IMR-90 (cell line): ENCODE results near the gene GBA2. TPM values are rescaled to one million over a fixed set of nuclear protein-coding genes. Genes with fewer than 3 reads are reported as not detected.

ENCODE experiments used
- ATAC-seq: fragments of 200-7000 bp; cut with Tn5 transposase; 2 replicates; pipeline ENCODE4 v1.9.1; 2020; ENCODE audit warnings: low read depth, mild to moderate bottlenecking, moderate library complexity
- BruUV-seq: library from RNA; stranded (reverse); fragments of 400-500 nt; replicated peaks from 2 replicates; lab custom pipeline; 2021; lab: Mats Ljungman, UMichigan
- CTCF ChIA-PET: fragments of 300-600 bp; formaldehyde crosslinking; extraction: SDS; loops from one replicate; lab custom pipeline; 2021; ENCODE audit warnings: antibody characterized with exemption; lab: Yijun Ruan, JAX
- POLR2A ChIA-PET: fragments of 300-600 bp; sonication (Branson Sonifier 250); formaldehyde crosslinking; loops from one replicate; lab custom pipeline; 2022; ENCODE audit warnings: antibody characterized with exemption; ENCODE audit not compliant: unreplicated experiment; lab: Charles Lee
- DNase-seq: peaks from one replicate; pipeline ENCODE4 v3.0.0; 2013
- H2AFZ ChIP-seq: replicated peaks from 2 replicates; pipeline ENCODE3; 2013; ENCODE audit warnings: low read length, mild to moderate bottlenecking; ENCODE audit not compliant: poor library complexity
- H2AK5ac ChIP-seq: 2 replicates; pipeline ENCODE4 v1.6.1; 2013; ENCODE audit warnings: low read depth, low read length, inconsistent platforms
- H2AK9ac ChIP-seq: replicated peaks from 2 replicates; pipeline ENCODE3; 2013; ENCODE audit warnings: mild to moderate bottlenecking, low read depth, low read length, moderate library complexity; ENCODE audit not compliant: poor library complexity
- H2BK120ac ChIP-seq: 2 replicates; pipeline ENCODE4 v1.6.1; 2013; ENCODE audit warnings: low read depth, low read length, inconsistent platforms
- H2BK15ac ChIP-seq: 3 replicates; pipeline ENCODE4 v1.6.1; 2013; ENCODE audit warnings: low read depth, low read length, inconsistent platforms
- H2BK20ac ChIP-seq: 2 replicates; pipeline ENCODE4 v1.6.1; 2013; ENCODE audit warnings: low read depth, mild to moderate bottlenecking, inconsistent platforms, low read length, moderate library complexity
- H2BK5ac ChIP-seq: 2 replicates; pipeline ENCODE4 v1.6.1; 2013; ENCODE audit warnings: mild to moderate bottlenecking, low read depth, low read length, inconsistent platforms; ENCODE audit not compliant: poor library complexity, severe bottlenecking
- H3K14ac ChIP-seq: replicated peaks from 2 replicates; pipeline ENCODE4 v1.6.1; 2013; ENCODE audit warnings: low read depth, low read length, inconsistent platforms
- H3K18ac ChIP-seq: 2 replicates; pipeline ENCODE4 v1.6.1; 2013; ENCODE audit warnings: low read depth, low read length, control low read depth
- H3K23ac ChIP-seq: 2 replicates; pipeline ENCODE4 v1.6.1; 2013; ENCODE audit warnings: low read depth, low read length, inconsistent platforms
- H3K27ac ChIP-seq: 2 replicates; pipeline ENCODE4 v1.5.1; 2013; ENCODE audit warnings: mild to moderate bottlenecking, control low read depth, low read length; ENCODE audit not compliant: insufficient read depth
- H3K27me3 ChIP-seq: 2 replicates; pipeline ENCODE4 v1.6.1; 2013; ENCODE audit warnings: low read length; ENCODE audit not compliant: control insufficient read depth, insufficient read depth
- H3K36me3 ChIP-seq: 2 replicates; pipeline ENCODE4 v1.6.1; 2013; ENCODE audit warnings: low read length, mixed read lengths; ENCODE audit not compliant: control insufficient read depth, insufficient read depth
- H3K4ac ChIP-seq: 2 replicates; pipeline ENCODE4 v1.6.1; 2013; ENCODE audit warnings: low read depth, low read length, inconsistent platforms
- H3K4me1 ChIP-seq: 2 replicates; pipeline ENCODE4 v1.6.1; 2013; ENCODE audit warnings: low read length, mixed read lengths; ENCODE audit not compliant: control insufficient read depth, insufficient read depth
- H3K4me2 ChIP-seq: 2 replicates; pipeline ENCODE4 v1.6.1; 2013; ENCODE audit warnings: low read depth, mild to moderate bottlenecking, control low read depth, low read length, moderate library complexity
- H3K4me3 ChIP-seq: 2 replicates; pipeline ENCODE4 v1.5.1; 2013; ENCODE audit warnings: low read depth, mild to moderate bottlenecking, control low read depth, low read length, moderate library complexity; ENCODE audit not compliant: insufficient read depth
- H3K56ac ChIP-seq: 2 replicates; pipeline ENCODE4 v1.6.1; 2013; ENCODE audit warnings: low read length, inconsistent platforms; ENCODE audit not compliant: insufficient read depth; ENCODE audit errors: extremely low read depth
- H3K79me1 ChIP-seq, 2 experiments: 2 replicates each; pipeline ENCODE4 v1.6.1; 2013; ENCODE audit warnings: low read length in 2 of 2, inconsistent platforms in 1 of 2, low read depth in 1 of 2
- H3K9ac ChIP-seq: 2 replicates; pipeline ENCODE4 v1.6.1; 2013; ENCODE audit warnings: low read depth, low read length, control low read depth
- H3K9me1 ChIP-seq: 2 replicates; pipeline ENCODE4 v1.6.1; 2013; ENCODE audit warnings: low read length, inconsistent platforms; ENCODE audit not compliant: insufficient read depth
- H3K9me3 ChIP-seq: 2 replicates; pipeline ENCODE4 v1.6.1; 2013; ENCODE audit warnings: low read length; ENCODE audit not compliant: control insufficient read depth, insufficient read depth
- H4K20me1 ChIP-seq: 2 replicates; pipeline ENCODE4 v1.6.1; 2013; ENCODE audit warnings: low read length, inconsistent platforms; ENCODE audit not compliant: insufficient read depth
- H4K5ac ChIP-seq: 2 replicates; pipeline ENCODE4 v1.6.1; 2013; ENCODE audit warnings: mild to moderate bottlenecking, low read depth, low read length, control low read depth
- H4K8ac ChIP-seq, 2 experiments: 2 replicates each; pipeline ENCODE4 v1.6.1; 2013; ENCODE audit warnings: low read depth in 2 of 2, low read length in 2 of 2, control low read depth in 1 of 2, inconsistent platforms in 1 of 2
- H4K91ac ChIP-seq: 2 replicates; pipeline ENCODE4 v1.6.1; 2013; ENCODE audit warnings: low read depth, low read length, inconsistent platforms; ENCODE audit not compliant: insufficient read depth
- BHLHE40 ChIP-seq: fragments of 150-350 bp; IDR thresholded peaks from 2 replicates; pipeline ENCODE4 v1.6.1; 2016; ENCODE audit warnings: mild to moderate bottlenecking, low read depth, low read length
- CEBPB ChIP-seq: IDR thresholded peaks from 2 replicates; pipeline ENCODE4 v1.6.1; 2012; ENCODE audit warnings: low read depth, low read length, improper control_type of control experiment
- CHD1 ChIP-seq: IDR thresholded peaks from 2 replicates; pipeline ENCODE4 v1.6.1; 2012; ENCODE audit warnings: low read depth, low read length, improper control_type of control experiment
- FOS ChIP-seq: fragments of 150-350 bp; IDR thresholded peaks from 2 replicates; pipeline ENCODE4 v1.6.1; 2016; ENCODE audit warnings: low read depth, low read length
- MAFK ChIP-seq: IDR thresholded peaks from 2 replicates; pipeline ENCODE4 v1.6.1; 2012; ENCODE audit warnings: low read depth, low read length, improper control_type of control experiment
- MAZ ChIP-seq: IDR thresholded peaks from 2 replicates; pipeline ENCODE4 v1.6.1; 2012; ENCODE audit warnings: low read depth, mild to moderate bottlenecking, low read length, improper control_type of control experiment, moderate library complexity, borderline replicate concordance
- MXI1 ChIP-seq: IDR thresholded peaks from 2 replicates; pipeline ENCODE4 v1.6.1; 2012; ENCODE audit warnings: low read depth, mild to moderate bottlenecking, low read length, moderate library complexity, borderline replicate concordance
- NFE2L2 ChIP-seq: fragments of 150-350 bp; IDR thresholded peaks from 2 replicates; pipeline ENCODE4 v1.6.1; 2016; ENCODE audit warnings: low read depth, mild to moderate bottlenecking, low read length
- POLR2A ChIP-seq: IDR thresholded peaks from 2 replicates; pipeline ENCODE4 v1.6.1; 2012; ENCODE audit warnings: mild to moderate bottlenecking, low read depth, low read length
- RAD21 ChIP-seq: IDR thresholded peaks from 2 replicates; pipeline ENCODE4 v1.6.1; 2012; ENCODE audit warnings: low read length, improper control_type of control experiment
- RCOR1 ChIP-seq: IDR thresholded peaks from 2 replicates; pipeline ENCODE4 v1.6.1; 2012; ENCODE audit warnings: mild to moderate bottlenecking, low read length, improper control_type of control experiment; ENCODE audit not compliant: insufficient replicate concordance
- RFX5 ChIP-seq: IDR thresholded peaks from 2 replicates; pipeline ENCODE4 v1.8.0; 2012; ENCODE audit warnings: low read depth, mild to moderate bottlenecking, low read length, moderate library complexity
- SMC3 ChIP-seq: fragments of 150-350 bp; IDR thresholded peaks from 2 replicates; pipeline ENCODE4 v1.6.1; 2016; ENCODE audit warnings: low read depth, mild to moderate bottlenecking, antibody characterized with exemption, low read length, moderate library complexity
- WGBS, 2 experiments: methylation state at CpG; one replicate each; pipeline versions ENCODE4 v1.1.5 to v1.1.7; 2013; ENCODE audit warnings: missing lambda C conversion rate in 2 of 2; ENCODE audit not compliant: insufficient read length in 1 of 2; ENCODE audit errors: extremely low coverage in 2 of 2; 5-methylcytosine and 5-hydroxymethylcytosine counted together
- dilution Hi-C: fragments of 300-500 bp; cut with HindIII; formaldehyde crosslinking; loops from one replicate; pipeline ENCODE4 v1.14.3; 2018; ENCODE audit warnings: low sequenced_read_pairs; ENCODE audit not compliant: unreplicated experiment
- in situ Hi-C: fragments of 300-500 bp; cut with MboI; formaldehyde crosslinking; loops from 3 replicates; pipeline ENCODE4 v1.14.3; 2019; ENCODE audit warnings: low sequenced_read_pairs, inconsistent platforms, mixed read lengths
- intact Hi-C: fragments of 100-400 bp; cut with micrococcal nuclease; formaldehyde crosslinking; loops from 2 replicates; pipeline ENCODE4 v1.10.0; 2022
- polyA plus RNA-seq, 3 experiments: library from polyadenylated mRNA; depleted of rRNA; stranded (reverse); fragments of >200 nt; gene quantifications; 2 replicates each; pipeline ENCODE4 v1.2.3, GENCODE V29; 2012; ENCODE audit warnings: low replicate concordance in 1 of 3
- total RNA-seq: library from RNA; depleted of rRNA; stranded (reverse); fragments of >200 nt; gene quantifications from 2 replicates; pipeline ENCODE4 v1.2.3, GENCODE V29; 2012
- TF ChIP-seq, protein P1 (sequence below): fragments of 150-350 bp; IDR thresholded peaks from 2 replicates; pipeline ENCODE4 v1.6.1; 2016; ENCODE audit warnings: low read depth, mild to moderate bottlenecking, low read length, moderate library complexity, borderline replicate concordance
- TF ChIP-seq, protein P2 (sequence below): fragments of 150-350 bp; IDR thresholded peaks from 2 replicates; pipeline ENCODE4 v1.6.1; 2017; ENCODE audit warnings: mild to moderate bottlenecking, antibody characterized with exemption, low read length, low read depth
- TF ChIP-seq, protein P3 (sequence below): conservative IDR thresholded peaks from 2 replicates; pipeline ENCODE4 v1.5.1; 2012; ENCODE audit warnings: mild to moderate bottlenecking, low read depth, low read length, improper control_type of control experiment

Gene GBA2
- total and polyA plus RNA-seq, 2 of the 4 experiments (the other 2 are of a cell fraction), result 18.1 to 38.2 TPM

DNA sequence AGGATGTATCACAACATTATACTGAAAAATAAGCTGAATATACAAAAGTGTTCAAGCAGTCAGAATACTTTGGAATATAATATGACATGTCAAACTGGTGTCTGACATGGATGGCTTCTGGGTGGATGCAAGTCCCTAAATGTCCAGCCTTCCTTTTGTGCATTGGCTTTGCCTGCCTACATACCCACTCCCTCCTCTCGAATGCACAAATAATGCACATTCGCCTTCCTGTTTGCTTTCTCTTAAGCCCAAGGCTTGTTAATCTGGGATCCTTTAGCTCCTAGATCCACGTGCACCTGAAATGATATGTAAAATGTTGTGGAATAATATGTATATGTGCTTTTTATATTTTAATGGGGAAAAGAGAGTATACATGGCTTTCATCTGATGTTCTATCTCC lies 29.5 kb upstream of the GBA2 start:
- H2BK15ac ChIP-seq, result no peak overlapping the region
- H3K9me3 ChIP-seq, result no peaks in the 10 kb centered on the region
- H3K27me3 ChIP-seq, result peaks cover 29% of the 10 kb centered on the region
- POLR2A ChIA-PET, result no interaction called here
- H3K56ac ChIP-seq, result no peak overlapping the region
- H2BK20ac ChIP-seq, result no peak overlapping the region
- dilution Hi-C loops (no loop called here), intact Hi-C loops (no loop called here), in situ Hi-C loops (loop anchor here (5.0 kb wide), 1 partner anchor 104 kb away; no protein-coding TSS in a partner anchor)
- no peak overlapping the region for H4K5ac ChIP-seq
- H4K8ac ChIP-seq, result no peak overlapping the region
- CTCF ChIA-PET, result no interaction called here
- H4K91ac ChIP-seq, result no peak overlapping the region
- no peak overlapping the region for H2BK5ac ChIP-seq
- no peak overlapping the region for H3K9ac ChIP-seq
- WGBS, 2 experiments, result 83% methylated on average over 1 of the region's 3 CpGs; no CpG with 5 or more reads in 1 of the 2 experiments
- ATAC-seq (no peak), DNase-seq (no peak)
- no peak overlapping the region for H2AFZ ChIP-seq
- H2AK9ac ChIP-seq, result no peak overlapping the region
- H3K27ac ChIP-seq, result no peak overlapping the region
- H3K4ac ChIP-seq, result no peak overlapping the region
- no peak overlapping the region for H3K23ac ChIP-seq
- H2BK120ac ChIP-seq, result no peak overlapping the region
- no peak overlapping the region for H3K4me3 ChIP-seq
- H3K18ac ChIP-seq, result no peak overlapping the region
- no peak overlapping the region for H2AK5ac ChIP-seq
- TF ChIP-seq, protein P1, sequence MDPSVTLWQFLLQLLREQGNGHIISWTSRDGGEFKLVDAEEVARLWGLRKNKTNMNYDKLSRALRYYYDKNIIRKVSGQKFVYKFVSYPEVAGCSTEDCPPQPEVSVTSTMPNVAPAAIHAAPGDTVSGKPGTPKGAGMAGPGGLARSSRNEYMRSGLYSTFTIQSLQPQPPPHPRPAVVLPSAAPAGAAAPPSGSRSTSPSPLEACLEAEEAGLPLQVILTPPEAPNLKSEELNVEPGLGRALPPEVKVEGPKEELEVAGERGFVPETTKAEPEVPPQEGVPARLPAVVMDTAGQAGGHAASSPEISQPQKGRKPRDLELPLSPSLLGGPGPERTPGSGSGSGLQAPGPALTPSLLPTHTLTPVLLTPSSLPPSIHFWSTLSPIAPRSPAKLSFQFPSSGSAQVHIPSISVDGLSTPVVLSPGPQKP, result no peak
- TF ChIP-seq, protein P2, sequence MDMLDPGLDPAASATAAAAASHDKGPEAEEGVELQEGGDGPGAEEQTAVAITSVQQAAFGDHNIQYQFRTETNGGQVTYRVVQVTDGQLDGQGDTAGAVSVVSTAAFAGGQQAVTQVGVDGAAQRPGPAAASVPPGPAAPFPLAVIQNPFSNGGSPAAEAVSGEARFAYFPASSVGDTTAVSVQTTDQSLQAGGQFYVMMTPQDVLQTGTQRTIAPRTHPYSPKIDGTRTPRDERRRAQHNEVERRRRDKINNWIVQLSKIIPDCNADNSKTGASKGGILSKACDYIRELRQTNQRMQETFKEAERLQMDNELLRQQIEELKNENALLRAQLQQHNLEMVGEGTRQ, result no peak
- no peak for TF ChIP-seq RAD21
- TF ChIP-seq CEBPB, result no peak
- TF ChIP-seq RCOR1, result no peak
- TF ChIP-seq RFX5, result no peak
- no peak for TF ChIP-seq BHLHE40
- no peak for TF ChIP-seq FOS
- TF ChIP-seq MXI1, result no peak
- TF ChIP-seq, protein P3, sequence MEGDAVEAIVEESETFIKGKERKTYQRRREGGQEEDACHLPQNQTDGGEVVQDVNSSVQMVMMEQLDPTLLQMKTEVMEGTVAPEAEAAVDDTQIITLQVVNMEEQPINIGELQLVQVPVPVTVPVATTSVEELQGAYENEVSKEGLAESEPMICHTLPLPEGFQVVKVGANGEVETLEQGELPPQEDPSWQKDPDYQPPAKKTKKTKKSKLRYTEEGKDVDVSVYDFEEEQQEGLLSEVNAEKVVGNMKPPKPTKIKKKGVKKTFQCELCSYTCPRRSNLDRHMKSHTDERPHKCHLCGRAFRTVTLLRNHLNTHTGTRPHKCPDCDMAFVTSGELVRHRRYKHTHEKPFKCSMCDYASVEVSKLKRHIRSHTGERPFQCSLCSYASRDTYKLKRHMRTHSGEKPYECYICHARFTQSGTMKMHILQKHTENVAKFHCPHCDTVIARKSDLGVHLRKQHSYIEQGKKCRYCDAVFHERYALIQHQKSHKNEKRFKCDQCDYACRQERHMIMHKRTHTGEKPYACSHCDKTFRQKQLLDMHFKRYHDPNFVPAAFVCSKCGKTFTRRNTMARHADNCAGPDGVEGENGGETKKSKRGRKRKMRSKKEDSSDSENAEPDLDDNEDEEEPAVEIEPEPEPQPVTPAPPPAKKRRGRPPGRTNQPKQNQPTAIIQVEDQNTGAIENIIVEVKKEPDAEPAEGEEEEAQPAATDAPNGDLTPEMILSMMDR, result no peak
- no peak for TF ChIP-seq NFE2L2
- TF ChIP-seq MAZ, result no peak
- no peak for TF ChIP-seq SMC3
- TF ChIP-seq MAFK, result no peak
- TF ChIP-seq CHD1, result no peak
- no peak for TF ChIP-seq POLR2A
- H3K9me1 ChIP-seq, result no peaks in the 10 kb centered on the region; the same call in 1 of the 2 replicates
- H3K79me1 ChIP-seq, result no peaks in the 10 kb centered on the region
- no peaks in the 10 kb centered on the region for H3K4me1 ChIP-seq
- H3K4me2 ChIP-seq, result no peak overlapping the region
- no peaks in the 10 kb centered on the region for H3K36me3 ChIP-seq
- no peaks in the 10 kb centered on the region for H4K20me1 ChIP-seq
- BruUV-seq, result no TSS peak
- H3K14ac ChIP-seq, result no peak overlapping the region
